GM06990 (cell line): ENCODE data around the gene ERBB4.

Experiments used
- DNase-seq: peaks from one replicate; pipeline ENCODE4 v3.0.0-alpha.2; 2011; ENCODE audit not compliant: insufficient read length; ENCODE audit errors: extremely low read depth
- H3K27me3 ChIP-seq: replicated peaks from 2 replicates; pipeline ENCODE4 v1.6.0; 2011; ENCODE audit warnings: low read length; ENCODE audit not compliant: control insufficient read depth, insufficient read depth
- H3K36me3 ChIP-seq: 2 replicates; pipeline ENCODE4 v1.5.1; 2011; ENCODE audit warnings: low read length; ENCODE audit not compliant: control insufficient read depth, insufficient read depth
- H3K4me3 ChIP-seq: replicated peaks from 2 replicates; pipeline ENCODE4 v1.5.1; 2011; ENCODE audit warnings: low read depth, mild to moderate bottlenecking, control low read depth, low read length
- TF ChIP-seq, protein P1 (sequence below): IDR thresholded peaks from 2 replicates; pipeline ENCODE4 v1.5.1; 2011; ENCODE audit warnings: low read length, control low read depth, mild to moderate bottlenecking, inconsistent platforms; ENCODE audit not compliant: insufficient read depth, poor library complexity, severe bottlenecking

The ERBB4 gene

DNA sequence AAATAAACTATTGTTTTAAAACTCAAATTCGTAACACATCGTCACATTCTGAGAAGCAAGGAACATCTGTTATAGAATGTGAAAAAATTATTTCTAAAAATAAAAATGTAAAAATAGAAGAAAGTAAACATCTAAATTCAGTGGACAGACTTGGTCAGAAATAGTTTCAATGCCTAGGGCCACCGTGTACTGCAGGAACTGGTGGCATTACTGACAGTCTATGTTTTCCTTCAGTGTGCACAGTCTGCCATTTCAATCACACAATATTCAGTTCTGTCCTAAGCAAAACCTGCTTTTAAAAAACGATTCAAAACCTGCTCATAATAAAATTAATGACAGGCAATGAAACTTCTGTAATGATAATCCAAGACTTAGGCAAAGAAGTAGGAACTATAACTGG lies 190.1 kb downstream of the ERBB4 start:
- Histone ChIP-seq H3K36me3 (no peaks in the 10 kb centered on the region), H3K4me3 (no peak overlapping the region), H3K27me3 (no peaks in the 10 kb centered on the region)
- TF ChIP-seq, protein P1, sequence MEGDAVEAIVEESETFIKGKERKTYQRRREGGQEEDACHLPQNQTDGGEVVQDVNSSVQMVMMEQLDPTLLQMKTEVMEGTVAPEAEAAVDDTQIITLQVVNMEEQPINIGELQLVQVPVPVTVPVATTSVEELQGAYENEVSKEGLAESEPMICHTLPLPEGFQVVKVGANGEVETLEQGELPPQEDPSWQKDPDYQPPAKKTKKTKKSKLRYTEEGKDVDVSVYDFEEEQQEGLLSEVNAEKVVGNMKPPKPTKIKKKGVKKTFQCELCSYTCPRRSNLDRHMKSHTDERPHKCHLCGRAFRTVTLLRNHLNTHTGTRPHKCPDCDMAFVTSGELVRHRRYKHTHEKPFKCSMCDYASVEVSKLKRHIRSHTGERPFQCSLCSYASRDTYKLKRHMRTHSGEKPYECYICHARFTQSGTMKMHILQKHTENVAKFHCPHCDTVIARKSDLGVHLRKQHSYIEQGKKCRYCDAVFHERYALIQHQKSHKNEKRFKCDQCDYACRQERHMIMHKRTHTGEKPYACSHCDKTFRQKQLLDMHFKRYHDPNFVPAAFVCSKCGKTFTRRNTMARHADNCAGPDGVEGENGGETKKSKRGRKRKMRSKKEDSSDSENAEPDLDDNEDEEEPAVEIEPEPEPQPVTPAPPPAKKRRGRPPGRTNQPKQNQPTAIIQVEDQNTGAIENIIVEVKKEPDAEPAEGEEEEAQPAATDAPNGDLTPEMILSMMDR, result no peak
- no peak for DNase-seq

DNA sequence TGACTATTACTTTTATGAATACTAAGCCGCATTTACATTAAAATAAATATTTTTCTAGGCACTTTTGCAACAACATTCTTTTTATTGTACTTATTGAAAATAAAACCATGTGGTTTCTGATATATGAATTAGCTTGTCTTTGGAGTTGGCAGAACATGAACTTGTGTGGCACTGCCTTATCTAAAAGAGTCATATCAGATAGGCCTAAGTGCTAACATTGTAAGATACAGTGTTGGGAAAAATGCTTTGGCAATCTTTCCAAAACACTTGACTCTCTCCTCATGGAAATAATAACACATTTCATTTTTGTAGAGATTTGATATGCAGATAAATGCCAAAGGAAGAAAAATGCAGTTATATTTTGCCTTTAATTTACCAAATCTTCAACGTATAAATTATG lies 191.7 kb downstream of the ERBB4 start:
- TF ChIP-seq, protein P1, result no peak
- no peak for DNase-seq
- Histone ChIP-seq H3K4me3 (no peak overlapping the region), H3K36me3 (no peaks in the 10 kb centered on the region), H3K27me3 (no peaks in the 10 kb centered on the region)

DNA sequence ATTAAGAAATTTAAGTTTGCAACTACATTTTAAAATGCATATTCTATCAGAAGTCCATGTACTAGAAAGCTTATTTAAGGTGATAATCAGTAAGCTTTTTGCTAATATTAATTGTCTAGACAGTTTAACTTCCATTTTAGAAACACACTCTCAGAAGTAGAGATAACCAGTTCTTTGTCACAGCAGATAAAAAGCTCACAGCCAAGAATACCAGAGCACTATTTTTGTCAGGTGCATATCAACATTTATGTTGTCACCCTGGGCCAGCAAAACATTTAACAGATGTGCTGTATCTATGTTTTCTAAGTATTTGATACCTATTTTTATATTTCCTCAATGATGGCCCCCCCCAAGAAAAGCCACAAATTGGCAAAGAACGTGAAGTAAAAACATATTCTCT lies 192.6 kb downstream of the ERBB4 start:
- Histone ChIP-seq H3K27me3 (no peaks in the 10 kb centered on the region), H3K4me3 (no peak overlapping the region), H3K36me3 (no peaks in the 10 kb centered on the region)
- DNase-seq, result no peak
- TF ChIP-seq, protein P1, result no peak

DNA sequence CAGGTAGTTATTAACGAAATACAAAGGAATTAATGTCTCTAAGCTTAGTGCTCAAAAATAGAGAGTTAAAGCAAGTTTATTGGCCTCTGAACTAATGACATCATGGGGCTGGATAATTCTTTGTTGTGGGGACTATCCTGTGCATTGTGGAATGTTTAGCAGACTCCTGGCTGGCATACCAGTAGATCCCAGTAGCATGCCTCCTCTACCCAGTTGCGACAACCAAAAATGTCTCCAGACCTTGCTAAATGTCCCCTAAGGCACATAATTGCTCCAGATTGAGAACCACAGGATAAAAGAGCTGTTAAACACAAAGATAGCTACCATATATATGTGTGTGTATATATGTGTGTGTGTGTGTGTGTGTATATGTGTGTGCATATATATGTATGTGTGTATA lies 194.5 kb downstream of the ERBB4 start:
- Histone ChIP-seq H3K36me3 (no peaks in the 10 kb centered on the region), H3K27me3 (no peaks in the 10 kb centered on the region), H3K4me3 (no peak overlapping the region)
- DNase-seq, result no peak
- TF ChIP-seq, protein P1, result no peak

DNA sequence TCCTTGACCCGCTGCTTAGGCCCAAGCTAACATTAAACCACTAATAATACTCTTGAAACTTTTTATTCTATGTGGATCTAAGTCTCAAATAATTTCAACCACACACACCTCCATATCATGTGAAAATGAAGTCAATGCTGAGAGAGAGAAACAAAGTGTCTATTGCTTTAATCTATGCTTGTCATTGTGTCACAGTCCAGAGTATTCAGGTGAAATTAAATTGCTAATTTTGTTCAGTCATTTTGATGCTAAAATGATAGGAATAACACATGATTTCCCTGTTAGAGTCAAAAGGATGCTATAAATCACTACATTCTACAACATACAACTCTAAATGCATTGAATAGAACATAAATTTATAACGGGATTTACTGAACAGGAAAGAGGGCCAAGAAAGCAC lies 195.4 kb downstream of the ERBB4 start:
- H3K27me3 ChIP-seq, result no peaks in the 10 kb centered on the region
- no peaks in the 10 kb centered on the region for H3K36me3 ChIP-seq
- no peak for DNase-seq
- no peak overlapping the region for H3K4me3 ChIP-seq
- TF ChIP-seq, protein P1, result no peak
